Dedifferentiated amniotic fluid mesenchymal stem cell (primary cell): Measurements from ENCODE around the gene MSX1.

ENCODE experiments used
- DNase-seq: peaks from one replicate; pipeline ENCODE4 v3.0.0-alpha.2; 2016; ENCODE audit errors: extremely low spot score

Gene MSX1

DNA sequence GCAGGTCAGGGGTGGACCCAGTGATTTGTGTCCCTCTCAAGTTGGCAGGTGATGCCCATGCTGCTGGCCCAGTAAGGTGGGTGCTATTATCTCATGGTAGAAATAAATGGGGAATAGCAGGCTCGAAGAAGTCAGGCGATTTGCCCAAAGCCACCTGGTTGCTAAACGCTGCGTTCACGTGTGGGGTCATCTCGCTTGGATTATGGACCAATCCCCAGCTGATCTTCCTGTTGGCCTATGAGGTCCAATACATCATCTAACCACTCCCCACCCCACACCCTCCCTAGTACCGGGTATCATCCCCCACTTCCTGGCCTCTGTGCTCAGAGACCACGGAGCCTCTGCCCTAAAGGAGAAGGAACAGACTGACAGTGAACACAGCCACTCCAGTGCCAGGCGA, 18.3 kb upstream of the MSX1 start:
- no peak for DNase-seq

DNA sequence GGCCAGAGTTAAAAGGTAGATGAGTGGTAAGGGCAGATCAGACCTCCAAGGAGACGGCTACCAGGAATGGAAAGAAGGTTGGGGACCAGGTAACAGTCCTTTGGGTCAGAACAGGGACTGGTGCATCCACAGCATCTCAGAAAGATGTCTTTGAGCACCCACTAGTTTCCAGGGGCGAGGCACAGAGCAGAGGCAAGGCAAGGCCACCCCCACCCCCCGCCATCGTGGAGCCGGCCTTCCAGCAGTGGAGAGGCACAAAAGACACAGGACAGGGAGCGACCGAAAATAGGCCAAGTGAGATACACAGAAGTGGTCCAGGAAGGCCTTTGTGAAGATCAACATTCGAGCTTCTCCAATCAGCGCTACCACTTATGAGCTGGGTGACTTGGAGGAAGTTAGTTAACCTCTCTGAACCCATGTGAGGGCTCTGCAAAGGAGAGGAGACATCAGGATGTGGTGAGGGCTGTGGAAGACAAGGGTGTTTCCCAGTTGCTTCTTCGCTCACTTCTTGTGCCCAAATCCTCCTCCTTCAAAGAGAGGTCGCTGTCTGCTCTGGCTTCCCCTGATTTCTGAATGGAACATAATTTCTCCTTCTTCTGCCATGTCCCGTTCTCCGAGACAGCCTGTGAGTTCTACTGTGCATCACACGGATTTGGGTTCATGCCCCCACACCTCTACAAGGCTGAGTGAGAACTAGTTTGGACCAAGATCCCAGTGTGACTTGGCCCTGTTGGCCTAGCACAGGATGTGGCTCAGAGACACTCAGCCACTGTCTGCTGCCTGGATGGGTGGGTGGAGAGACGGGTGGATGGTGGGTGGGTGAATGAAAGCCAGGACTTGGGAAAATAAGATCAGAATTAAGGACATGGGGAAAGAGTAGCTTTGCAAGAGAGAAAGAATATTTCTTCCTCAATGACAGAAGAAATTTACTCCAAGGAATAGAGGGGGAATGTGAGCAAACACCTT, 16.7 kb upstream of the MSX1 start:
- DNase-seq, result no peak

DNA sequence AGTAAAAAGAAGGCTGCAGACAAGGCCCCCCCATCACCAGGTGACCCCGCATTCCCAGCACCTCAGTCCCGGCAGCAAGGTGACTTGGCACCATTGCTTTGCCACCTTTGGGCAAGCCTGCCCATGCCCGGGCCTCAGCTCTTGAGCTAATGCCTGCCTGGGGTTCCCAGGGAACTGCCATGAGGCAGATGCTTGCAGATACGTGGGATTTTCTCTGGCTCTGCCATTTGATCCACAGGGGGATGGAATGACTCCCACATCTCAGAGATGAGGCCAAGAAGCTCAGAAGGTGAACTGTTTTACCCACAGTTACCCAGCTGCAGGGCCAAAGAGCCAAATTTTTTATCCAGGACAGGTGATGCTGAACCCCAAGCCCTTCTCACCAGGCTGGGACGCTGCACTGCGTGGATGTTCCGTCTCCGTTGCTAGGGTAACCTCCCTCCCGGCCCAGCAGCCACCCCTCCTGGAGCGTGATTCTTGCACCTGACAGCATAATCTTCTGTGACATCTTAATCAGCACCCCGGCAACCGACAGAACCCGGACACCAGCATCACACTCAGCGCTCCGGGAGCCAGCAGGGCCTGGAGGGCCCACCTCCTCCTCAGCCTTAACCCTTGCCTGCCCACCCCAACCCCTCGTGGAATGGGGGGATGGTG, 15.7 kb upstream of the MSX1 start:
- DNase-seq, result no peak

GRCh38 chr4:4845027-4845426, 14.4 kb upstream of the MSX1 start:
- no peak for DNase-seq

GRCh38 chr4:4847011-4847410, 12.5 kb upstream of the MSX1 start:
- DNase-seq, result no peak

GRCh38 chr4:4848540-4848939, 10.9 kb upstream of the MSX1 start:
- DNase-seq, result no peak

DNA sequence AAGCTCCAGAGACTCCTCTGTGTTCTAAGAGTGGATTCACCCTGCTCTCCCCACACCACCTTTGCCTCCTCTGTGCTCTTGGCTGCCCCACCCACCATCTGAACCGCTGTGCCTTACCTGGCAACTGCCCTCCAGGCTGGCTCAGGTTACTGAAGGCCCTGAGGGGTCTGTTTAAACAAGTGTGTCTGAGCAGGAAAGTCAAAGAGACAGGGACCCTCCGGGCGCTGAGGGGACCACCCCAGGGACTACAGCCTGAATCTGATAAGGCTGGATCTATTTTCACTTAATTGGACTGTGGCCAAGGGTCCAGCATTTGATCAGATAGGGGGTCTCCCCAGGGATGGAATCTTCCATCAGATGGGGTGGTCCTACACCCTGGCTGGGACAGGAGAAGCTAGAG, 10.4 kb upstream of the MSX1 start:
- no peak for DNase-seq

- DNase-seq, result no peak
Observed at GRCh38 chr4:4849524-4850193, 9.8 kb upstream of the MSX1 start.

- DNase-seq, result no peak
Observed at GRCh38 chr4:4851081-4851480, 8.4 kb upstream of the MSX1 start.

DNA sequence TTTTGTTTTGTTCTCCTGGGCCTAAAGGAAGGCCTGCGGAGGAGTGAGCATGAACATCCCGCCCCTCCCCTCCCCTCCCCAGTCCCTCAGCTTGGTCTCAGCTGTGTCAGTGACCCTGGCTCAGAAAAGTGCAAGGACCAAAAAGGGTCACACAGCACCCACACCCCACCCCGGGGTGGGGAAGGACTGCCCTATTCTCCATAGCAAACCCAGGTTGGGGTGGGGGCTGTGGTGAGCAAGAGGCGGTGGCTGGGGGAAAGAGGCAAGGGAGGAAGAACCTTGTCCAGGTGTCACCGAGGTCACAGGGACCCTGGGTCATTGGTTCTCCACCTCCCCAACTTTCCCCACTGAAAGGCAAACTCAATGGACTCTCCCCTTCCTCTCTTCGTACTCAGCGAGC, 7.6 kb upstream of the MSX1 start:
- no peak for DNase-seq

- no peak for DNase-seq
Observed at GRCh38 chr4:4852591-4853362, 6.7 kb upstream of the MSX1 start.

- DNase-seq, result no peak
Observed at GRCh38 chr4:4853371-4853823, 6.1 kb upstream of the MSX1 start.

DNA sequence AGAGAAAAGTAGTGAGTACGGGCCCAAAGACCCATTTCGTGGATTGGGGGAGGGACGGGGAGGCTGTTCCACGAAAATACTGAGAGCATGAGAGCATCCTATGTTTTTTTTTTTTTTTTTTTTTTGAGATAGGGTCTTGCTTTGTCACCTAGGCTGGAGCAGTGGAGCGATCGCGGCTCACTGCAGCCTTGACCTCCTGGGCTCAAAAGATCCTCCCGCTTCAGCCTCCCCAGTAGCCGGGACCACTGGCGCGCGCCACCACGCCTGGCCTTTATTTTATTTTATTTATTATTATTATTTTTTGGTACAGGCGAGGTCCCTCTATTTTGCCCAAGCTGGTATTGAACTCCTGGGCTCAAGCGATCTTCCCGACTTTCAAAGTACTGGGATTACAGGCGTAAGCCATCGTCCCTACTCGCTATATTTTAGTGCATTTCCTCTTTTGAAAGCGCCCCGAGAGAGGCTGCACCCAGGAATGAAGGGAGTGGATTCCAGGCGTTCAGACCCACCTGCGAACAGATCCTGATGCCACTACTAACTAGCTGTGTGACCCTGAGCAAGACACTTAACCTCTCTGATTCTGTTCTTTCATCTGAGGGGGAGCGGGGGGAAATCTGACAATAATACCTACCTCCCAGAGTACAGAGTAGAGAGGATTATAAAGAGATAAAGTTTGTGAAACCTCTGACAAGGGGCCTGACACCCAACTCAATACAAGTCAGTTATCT, 5.4 kb upstream of the MSX1 start:
- no peak for DNase-seq

GRCh38 chr4:4854649-4855295, 4.7 kb upstream of the MSX1 start:
- no peak for DNase-seq

GRCh38 chr4:4855301-4856070, 4.0 kb upstream of the MSX1 start:
- DNase-seq, result no peak

- DNase-seq, result no peak
Observed at GRCh38 chr4:4856071-4857000, 3.1 kb upstream of the MSX1 start.

GRCh38 chr4:4857001-4857808, 2.3 kb upstream of the MSX1 start:
- no peak for DNase-seq
